Measurements from ENCODE around the gene BRINP1. TPM values are rescaled to one million over a fixed set of nuclear protein-coding genes. Genes with fewer than 3 reads are reported as not detected.
A peak's percentile ranks its signal among the peaks of the same experiment; 100 is the strongest.

Gene BRINP1
- total RNA-seq, 2 donors from 2014 or later = 1.0 TPM; not detected in 1

DNA sequence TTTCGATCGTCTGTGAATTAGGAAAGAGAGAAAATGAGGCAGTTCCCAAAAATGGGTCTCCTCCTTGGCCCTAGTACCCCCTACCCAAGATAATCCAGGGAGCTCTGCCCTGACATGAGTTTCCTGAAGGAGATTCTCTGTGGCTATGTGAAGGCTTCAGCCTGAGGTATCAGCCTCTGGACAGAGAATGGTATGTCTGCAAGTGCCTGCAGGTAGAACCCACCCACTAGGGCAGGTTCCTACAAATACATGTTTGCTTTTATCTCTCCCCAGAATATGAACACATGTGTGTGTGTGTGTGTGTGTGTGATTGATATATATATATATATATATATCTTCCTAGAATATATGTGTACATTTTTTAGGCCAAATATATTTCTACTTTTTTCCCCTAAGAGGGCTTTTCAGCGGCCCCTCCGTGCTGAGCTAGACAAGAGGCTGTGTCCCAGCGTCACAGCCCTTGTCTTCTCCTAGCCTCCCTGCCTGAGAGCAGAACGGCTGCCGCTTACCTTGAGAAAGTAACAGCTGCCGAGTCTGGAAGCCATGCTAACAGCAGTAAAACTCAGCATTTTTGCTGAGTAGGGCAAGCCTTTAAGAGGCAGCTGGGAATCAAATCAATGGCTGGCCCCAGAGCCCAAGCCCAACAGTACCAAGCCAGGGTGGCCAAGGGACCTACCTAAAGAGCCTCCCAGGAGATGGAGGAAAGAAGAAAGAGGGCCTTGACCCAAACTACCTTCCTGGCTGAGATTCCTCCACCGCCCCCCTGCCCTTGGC is 2.1 kb downstream of the BRINP1 start:
- Histone ChIP-seq H3K9me3 (no peaks in the 10 kb centered on the region), H3K4me1 (peaks cover 14% of the 10 kb centered on the region), H3K27ac (no peak overlapping the region), H3K4me3 (no peak overlapping the region), H3K27me3 (peaks cover 0 to 19% of the 10 kb centered on the region in 2 donors), H3K36me3 (replicated peaks in 1 of 2; ENCODE audit: insufficient read depth in 1 of 2, low read depth in 2 of 2) (no peaks in the 10 kb centered on the region)
- TF ChIP-seq, protein P1, sequence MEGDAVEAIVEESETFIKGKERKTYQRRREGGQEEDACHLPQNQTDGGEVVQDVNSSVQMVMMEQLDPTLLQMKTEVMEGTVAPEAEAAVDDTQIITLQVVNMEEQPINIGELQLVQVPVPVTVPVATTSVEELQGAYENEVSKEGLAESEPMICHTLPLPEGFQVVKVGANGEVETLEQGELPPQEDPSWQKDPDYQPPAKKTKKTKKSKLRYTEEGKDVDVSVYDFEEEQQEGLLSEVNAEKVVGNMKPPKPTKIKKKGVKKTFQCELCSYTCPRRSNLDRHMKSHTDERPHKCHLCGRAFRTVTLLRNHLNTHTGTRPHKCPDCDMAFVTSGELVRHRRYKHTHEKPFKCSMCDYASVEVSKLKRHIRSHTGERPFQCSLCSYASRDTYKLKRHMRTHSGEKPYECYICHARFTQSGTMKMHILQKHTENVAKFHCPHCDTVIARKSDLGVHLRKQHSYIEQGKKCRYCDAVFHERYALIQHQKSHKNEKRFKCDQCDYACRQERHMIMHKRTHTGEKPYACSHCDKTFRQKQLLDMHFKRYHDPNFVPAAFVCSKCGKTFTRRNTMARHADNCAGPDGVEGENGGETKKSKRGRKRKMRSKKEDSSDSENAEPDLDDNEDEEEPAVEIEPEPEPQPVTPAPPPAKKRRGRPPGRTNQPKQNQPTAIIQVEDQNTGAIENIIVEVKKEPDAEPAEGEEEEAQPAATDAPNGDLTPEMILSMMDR (IDR thresholded peaks at IDR 0.05) = no peak
- TF ChIP-seq POLR2A (IDR thresholded peaks at IDR 0.05) = no peak
- 23 to 28% methylated on average over 9 of the region's 9 CpGs for WGBS, 2 donors
- DNase-seq (peak; percentile 9 to 27 (median 14)), ATAC-seq (no peak)
- intact Hi-C loops (cut with DNase I) = no loop called here

DNA sequence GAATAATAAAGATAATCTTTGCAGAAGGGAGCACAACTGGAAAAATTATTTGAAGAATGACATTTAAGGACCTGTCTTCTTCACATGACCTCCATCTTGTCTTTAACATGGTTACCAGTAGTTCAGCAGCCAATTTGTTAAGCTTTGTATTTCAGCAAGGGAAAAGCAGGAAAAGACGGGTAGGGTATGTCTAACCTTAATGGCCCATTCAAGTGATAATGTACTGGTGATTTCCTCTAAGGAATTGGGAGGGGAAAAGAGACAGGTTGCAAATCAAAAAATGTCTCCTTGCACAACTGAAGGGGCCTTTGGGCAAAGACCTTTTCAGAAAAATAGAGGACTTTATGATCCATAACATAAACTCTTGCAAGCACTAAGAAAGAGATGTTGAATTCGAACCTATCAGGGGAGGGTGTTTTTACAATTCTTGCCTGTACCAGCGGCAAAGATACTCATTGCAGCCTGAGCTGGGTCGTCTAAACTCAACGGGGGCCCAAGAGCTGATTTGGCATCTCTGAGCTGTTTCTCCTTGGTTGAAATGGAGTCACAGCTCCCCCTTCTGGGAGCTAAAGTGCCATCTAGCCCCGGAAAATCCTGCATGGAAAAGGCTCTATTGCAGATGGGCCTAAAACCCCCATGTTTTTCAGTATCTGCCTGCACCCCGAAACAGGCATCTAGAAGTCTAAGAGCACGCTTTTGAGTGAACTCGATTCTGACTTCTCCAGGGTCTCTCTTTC is 3.8 kb downstream of the BRINP1 start:
- DNase-seq (peak in 1 of 4 donors; percentile 10), ATAC-seq (no peak)
- WGBS, 2 donors = 16 to 24% methylated on average over 9 of the region's 9 CpGs
- H3K9me3 ChIP-seq = no peaks in the 10 kb centered on the region
- H3K36me3 ChIP-seq (replicated peaks in 1 of 2; ENCODE audit: insufficient read depth in 1 of 2, low read depth in 2 of 2) = no peaks in the 10 kb centered on the region
- H3K4me3 ChIP-seq = no peak overlapping the region
- peaks cover 14% of the 10 kb centered on the region for H3K4me1 ChIP-seq
- intact Hi-C loops (cut with DNase I) = no loop called here
- TF ChIP-seq, protein P1 (IDR thresholded peaks at IDR 0.05) = peak in 2 of 7 experiments; percentile 15 to 17
- TF ChIP-seq POLR2A (IDR thresholded peaks at IDR 0.05) = no peak
- no peak overlapping the region for H3K27ac ChIP-seq
- peaks cover 0 to 19% of the 10 kb centered on the region in 2 donors for H3K27me3 ChIP-seq

DNA sequence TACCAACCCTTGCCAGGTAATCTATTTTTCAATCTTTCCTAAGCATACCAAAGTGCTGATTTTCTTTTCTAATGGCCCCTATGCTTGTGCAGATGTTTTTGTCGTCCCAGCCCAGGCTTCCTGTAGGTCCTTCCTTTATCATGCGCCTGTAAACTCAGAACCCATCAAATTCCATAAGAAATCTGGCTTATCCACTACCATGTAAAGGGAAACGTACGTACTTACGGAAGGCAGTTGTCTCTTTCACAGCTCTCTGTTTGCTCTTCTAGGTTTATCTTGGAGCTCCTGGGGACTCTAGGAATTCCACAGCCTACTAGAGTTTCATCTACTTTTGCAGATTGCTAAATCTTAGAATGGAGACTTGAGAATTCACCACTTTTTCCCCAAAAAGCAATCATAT is 9.0 kb downstream of the BRINP1 start:
- WGBS, 2 donors = 31 to 39% methylated on average over 5 of the region's 5 CpGs
- no peaks in the 10 kb centered on the region for H3K9me3 ChIP-seq
- H3K4me1 ChIP-seq = no peaks in the 10 kb centered on the region
- no peaks in the 10 kb centered on the region for H3K36me3 ChIP-seq (replicated peaks in 1 of 2; ENCODE audit: insufficient read depth in 1 of 2, low read depth in 2 of 2)
- ATAC-seq (no peak), DNase-seq (no peak)
- intact Hi-C loops (cut with DNase I) = no loop called here
- no peak overlapping the region for H3K4me3 ChIP-seq
- no peak overlapping the region for H3K27ac ChIP-seq
- TF ChIP-seq, protein P1 (IDR thresholded peaks at IDR 0.05) = no peak
- no peak for TF ChIP-seq POLR2A (IDR thresholded peaks at IDR 0.05)
- H3K27me3 ChIP-seq = no peaks in the 10 kb centered on the region

DNA sequence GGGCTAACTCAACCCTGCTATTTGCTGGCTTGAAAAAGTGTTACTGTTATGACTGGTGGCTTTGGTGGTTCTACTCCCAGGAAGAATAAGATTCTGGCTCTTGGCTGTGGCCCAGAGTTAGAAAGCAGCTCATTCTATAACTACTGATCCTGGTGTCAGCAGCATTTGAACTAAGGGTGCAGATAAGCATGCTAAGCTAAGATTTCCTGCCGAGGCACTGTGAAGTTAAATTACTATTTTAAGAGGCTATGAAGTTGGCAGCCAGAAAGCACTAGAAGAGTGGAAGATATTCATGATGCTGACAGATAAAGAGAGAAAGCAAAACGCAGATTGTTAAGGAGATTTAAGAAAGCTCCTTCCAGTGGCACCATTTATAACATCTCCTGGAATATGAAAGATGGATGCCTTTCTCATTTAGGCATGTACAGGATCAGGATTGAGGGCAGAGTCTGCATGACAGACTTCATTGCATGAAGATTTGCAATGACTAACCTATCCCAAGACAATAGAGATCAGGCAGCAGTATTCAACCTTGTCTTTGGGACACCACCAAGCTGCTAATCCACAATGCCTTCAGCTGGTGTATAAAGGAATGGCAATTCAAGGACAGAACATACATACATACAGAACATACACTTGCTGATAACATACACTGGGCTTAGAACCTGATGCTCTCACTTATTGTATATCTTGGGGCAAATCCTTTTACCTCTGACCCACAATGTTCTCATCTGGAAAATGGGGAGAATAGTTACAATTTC is 11.7 kb downstream of the BRINP1 start:
- 3 to 20% methylated on average over 2 of the region's 2 CpGs for WGBS, 2 donors
- Histone ChIP-seq H3K9me3 (no peaks in the 10 kb centered on the region), H3K4me1 (no peaks in the 10 kb centered on the region), H3K4me3 (no peak overlapping the region), H3K27ac (no peak overlapping the region), H3K27me3 (no peaks in the 10 kb centered on the region), H3K36me3 (replicated peaks in 1 of 2; ENCODE audit: insufficient read depth in 1 of 2, low read depth in 2 of 2) (no peaks in the 10 kb centered on the region)
- intact Hi-C loops (cut with DNase I) = no loop called here
- no peak for TF ChIP-seq POLR2A (IDR thresholded peaks at IDR 0.05)
- TF ChIP-seq, protein P1 (IDR thresholded peaks at IDR 0.05) = no peak
- ATAC-seq = no peak
- DNase-seq = no peak
